Neural cell (in vitro differentiated cells): Measurements from ENCODE around the gene TCF4.

Experiments
- EP300 ChIP-seq: fragments of 450-650 bp; conservative IDR thresholded peaks from 2 replicates; pipeline ENCODE4 v1.6.1; 2014; ENCODE audit warnings: antibody characterized with exemption, mild to moderate bottlenecking, moderate library complexity; ENCODE audit not compliant: poor library complexity, severe bottlenecking
- EZH2 ChIP-seq: fragments of 200-600, 300-800 bp; shearing (Covaris generic), sonication (generic); IDR thresholded peaks from 2 replicates; pipeline ENCODE4 v1.6.1; 2014; ENCODE audit warnings: antibody characterized with exemption, low read length, borderline replicate concordance, mild to moderate bottlenecking; ENCODE audit not compliant: insufficient read depth, poor library complexity, severe bottlenecking
- TAF1 ChIP-seq: IDR thresholded peaks from 2 replicates; pipeline ENCODE4 v1.6.1; 2012; ENCODE audit warnings: low read depth
- TF ChIP-seq, protein P1 (sequence below): fragments of 450-650 bp; IDR thresholded peaks from 2 replicates; pipeline ENCODE4 v1.5.1; 2014; ENCODE audit warnings: antibody characterized with exemption, mild to moderate bottlenecking, moderate library complexity; ENCODE audit not compliant: poor library complexity, severe bottlenecking

GRCh38 chr18:55501982-55502710 is 85.8 kb downstream of the TCF4 start:
- TF ChIP-seq, protein P1, sequence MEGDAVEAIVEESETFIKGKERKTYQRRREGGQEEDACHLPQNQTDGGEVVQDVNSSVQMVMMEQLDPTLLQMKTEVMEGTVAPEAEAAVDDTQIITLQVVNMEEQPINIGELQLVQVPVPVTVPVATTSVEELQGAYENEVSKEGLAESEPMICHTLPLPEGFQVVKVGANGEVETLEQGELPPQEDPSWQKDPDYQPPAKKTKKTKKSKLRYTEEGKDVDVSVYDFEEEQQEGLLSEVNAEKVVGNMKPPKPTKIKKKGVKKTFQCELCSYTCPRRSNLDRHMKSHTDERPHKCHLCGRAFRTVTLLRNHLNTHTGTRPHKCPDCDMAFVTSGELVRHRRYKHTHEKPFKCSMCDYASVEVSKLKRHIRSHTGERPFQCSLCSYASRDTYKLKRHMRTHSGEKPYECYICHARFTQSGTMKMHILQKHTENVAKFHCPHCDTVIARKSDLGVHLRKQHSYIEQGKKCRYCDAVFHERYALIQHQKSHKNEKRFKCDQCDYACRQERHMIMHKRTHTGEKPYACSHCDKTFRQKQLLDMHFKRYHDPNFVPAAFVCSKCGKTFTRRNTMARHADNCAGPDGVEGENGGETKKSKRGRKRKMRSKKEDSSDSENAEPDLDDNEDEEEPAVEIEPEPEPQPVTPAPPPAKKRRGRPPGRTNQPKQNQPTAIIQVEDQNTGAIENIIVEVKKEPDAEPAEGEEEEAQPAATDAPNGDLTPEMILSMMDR: no peak
- TF ChIP-seq EZH2: no peak
- TF ChIP-seq EP300: no peak
- no peak for TF ChIP-seq TAF1
